Stimulated activated CD4-positive, alpha-beta T cell treated with anti-CD3 and anti-CD28 coated beads, Interleukin-15, amount 100 ng/mL, for 1 hour (primary cell): Measurements from ENCODE around the gene SNAP29.
"Not testable (repeated sequence)": the region's sequence is repeated elsewhere in the genome, so short reads cannot be mapped to it uniquely, and the experiment has no call there.

ENCODE experiments used
- DNase-seq, 2 donors: peaks; one replicate each; pipeline ENCODE4 v3.0.0-alpha.2; 2020; ENCODE audit warnings: low read depth in 1 of 2, low spot score in 1 of 2

The SNAP29 gene

DNA sequence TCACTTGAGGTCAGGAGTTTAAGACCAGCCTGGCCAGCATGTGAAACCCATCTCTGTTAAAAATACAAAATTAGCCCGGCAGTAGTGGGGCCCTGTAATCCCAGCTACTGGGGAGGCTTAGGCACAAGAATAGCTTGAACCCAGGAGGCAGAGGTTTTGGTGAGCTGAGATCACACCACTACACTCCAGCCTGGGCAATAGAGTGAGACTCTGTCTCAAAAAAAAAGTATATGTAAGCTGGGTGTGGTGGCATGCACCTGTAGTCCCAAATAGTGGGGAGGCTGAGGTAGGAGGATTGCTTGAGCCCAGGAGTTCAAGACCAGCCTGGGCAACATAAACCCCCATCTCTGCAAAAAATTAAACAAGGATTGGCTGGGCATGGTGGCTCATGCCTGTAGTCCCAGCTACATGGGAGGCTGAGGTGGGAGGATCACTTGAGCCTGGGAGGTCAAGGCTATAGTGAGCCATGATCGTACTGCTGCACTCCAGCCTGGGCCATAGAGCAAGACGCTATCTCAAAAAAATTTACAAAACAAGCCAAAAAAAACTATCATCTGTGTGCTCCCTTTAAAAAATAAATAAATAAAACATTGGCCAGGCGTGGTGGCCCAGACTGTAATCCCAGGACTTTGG, 69.2 kb downstream of the SNAP29 start:
- no peak for DNase-seq

DNA sequence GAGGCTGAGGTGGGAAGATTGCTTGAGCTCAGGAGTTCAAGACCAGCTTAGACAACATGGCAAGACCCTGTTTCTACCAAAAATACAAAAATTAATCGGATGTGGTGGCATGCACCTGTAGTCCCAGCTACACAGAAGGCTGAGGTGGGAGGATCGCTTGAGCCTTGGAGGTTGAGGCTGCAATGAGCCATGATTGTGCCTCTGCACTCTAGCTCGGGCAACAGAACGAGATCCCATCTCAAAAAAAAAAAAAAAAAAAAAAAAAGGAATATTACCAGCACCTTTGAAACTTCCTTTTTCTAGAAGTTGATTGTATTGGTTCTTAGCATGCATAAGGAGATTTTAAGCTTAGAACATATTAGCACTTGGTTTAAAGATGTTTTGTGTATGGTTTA, 69.8 kb downstream of the SNAP29 start:
- DNase-seq, result no peak

DNA sequence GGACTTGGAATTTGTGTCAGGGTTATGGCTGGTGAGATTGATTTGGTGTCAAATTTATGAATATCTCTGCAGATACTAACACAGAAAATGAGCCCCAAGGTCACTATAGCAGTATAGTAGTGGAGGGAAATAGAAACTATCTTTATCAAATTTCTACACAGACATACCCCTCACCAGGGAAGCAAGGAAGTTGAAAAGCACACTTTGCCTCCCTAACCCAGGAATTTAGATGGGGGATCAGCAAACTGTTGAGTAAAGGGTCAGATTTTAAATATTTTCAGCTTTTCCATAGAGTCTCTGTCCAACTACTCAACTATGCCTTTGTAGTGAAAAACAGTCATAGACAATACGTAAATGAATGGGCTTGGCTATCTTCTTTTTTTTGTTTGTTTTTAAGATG, 71.2 kb downstream of the SNAP29 start:
- no peak for DNase-seq

DNA sequence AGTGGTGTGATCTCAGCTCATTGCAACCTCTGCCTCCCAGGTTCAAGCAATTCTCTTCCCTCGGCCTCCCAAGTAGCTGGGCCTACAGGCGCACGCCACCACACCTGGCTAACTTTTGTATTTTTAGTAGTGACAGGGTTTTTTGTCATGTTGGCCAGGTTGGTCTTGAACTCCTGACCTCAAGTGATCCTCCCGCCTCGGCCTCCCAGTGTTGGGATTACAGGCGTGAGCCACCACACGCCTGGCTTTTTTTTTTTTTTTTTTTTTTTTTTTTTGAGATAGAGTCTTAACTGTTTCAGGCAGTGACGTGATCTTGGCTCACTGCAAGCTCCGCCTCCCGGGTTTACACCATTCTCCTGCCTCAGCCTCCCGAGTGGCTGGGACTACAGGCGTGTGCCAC, 71.6 kb downstream of the SNAP29 start:
- DNase-seq, result not testable (repeated sequence)

DNA sequence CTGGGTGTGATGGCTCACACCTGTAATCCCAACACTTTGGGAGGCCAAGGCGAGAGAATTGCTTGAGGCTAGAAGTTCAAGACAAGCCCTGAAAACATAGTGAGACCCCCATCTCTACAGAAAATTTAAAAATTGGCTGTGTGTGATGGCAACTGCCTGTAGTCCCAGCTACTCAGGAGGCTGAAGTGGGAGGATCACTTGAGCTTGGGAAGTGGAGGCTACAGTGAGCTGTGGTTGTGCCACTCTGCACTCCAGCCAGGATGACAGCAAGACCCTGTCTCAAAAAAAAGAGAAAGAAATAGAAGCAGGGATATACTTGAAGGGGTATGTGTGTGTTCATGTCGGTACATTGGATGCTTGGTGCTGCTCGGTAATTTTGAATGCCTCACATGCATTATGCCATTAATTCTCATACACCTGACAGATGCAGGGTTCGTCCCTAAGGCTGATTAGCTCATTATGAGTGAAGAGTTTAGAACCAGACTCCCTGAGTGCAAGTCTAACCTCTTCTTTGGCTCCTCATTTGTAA, 72.4 kb downstream of the SNAP29 start:
- no peak for DNase-seq

DNA sequence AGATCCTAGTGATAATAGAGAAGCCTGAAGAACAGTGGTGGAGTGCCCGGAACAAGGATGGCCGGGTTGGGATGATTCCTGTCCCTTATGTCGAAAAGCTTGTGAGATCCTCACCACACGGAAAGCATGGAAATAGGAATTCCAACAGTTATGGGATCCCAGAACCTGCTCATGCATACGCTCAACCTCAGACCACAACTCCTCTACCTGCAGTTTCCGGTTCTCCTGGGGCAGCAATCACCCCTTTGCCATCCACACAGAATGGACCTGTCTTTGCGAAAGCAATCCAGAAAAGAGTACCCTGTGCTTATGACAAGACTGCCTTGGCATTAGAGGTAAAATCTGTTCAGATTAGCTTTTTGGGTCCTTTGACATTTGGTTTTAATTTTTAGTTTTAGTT, 75.1 kb downstream of the SNAP29 start:
- no peak for DNase-seq

DNA sequence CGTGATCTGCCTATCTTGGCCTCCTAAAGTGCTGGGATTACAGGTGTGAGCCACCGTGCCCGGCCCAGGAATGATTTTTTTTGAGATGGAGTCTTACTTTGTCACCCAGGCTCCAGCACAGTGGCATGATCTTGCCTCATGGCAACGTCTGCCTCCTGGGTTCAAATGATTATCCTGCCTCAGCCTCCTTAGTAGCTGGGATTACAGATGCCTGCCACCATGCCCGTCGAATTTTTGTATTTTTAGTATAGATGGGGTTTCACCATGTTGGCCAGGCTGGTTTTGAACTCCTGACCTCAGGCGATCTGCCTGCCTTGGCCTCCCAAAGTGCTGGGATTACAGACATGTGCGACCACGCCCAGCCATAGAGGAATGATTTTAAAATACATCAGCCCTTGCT, 76.2 kb downstream of the SNAP29 start:
- not testable (repeated sequence) for DNase-seq

DNA sequence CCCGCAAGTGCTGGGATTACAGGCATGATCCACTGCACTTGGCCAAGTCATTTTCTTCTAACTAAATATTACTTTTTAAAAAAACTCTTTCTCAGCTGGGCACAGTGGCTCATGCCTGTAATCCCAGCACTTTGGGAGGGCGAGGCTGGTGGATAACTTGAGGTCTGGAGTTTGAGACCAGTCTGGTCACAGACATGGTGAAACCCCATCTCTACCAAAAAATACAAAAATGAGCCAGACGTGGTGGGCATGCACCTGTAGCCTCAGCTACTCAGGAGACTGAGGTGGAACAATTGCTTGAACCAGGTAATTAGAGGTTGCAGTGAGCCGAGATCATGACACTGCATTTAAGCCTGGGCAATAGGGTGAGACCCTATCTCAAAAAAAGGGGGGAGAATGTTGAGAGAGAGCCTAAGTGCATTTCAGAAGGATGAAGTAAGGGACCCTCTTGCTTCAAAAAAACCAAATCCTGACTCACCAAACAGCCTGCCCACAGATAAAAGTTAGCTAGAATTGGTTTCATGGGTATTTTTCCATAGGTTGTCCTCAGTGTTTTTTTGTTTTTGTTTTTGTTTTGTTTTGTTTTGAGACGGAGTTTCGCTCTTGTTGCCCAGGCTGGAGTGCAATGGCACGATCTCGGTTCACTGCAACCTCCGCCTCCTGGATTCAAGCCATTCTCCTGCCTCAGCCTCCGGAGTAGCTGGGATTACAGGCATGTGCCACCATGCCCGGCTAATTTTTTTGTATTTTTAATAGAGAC, 77.2 kb downstream of the SNAP29 start:
- DNase-seq, result not testable (repeated sequence)

DNA sequence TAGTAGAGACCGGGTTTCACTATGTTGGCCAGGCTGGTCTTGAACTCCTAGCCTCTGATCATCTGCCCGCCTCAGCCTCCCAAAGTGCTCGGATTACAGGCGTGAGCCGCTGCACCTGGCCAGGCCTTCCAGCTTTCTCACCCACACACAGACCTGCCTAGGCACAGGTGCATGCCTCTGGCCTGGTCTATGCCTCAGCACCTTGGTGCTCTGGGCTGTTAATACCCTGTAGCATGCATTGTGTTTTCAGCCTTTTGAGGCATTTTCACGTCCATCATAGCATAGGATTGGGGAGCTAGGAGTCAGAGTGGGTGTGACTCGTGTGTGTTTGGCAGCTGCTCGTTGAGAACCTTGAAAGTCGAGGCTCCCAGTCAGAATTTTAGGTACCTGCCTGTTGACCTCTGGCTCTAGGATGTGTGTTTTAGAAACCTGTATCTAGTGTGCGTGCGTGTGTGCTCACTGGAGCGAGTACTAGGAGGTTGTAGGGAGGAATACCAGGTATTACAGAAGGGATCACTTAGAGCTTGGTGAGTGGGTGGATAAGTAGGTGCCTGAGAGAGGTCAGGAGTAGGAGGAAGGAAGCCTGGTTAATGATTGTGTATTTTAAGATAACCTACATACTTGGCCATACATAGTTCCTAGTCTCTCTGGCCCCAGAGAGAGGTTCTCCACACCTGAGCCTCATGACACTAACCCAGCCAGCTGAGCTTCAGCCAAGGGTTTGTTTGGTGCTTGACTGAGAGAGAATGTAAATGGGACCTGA, 78.4 kb downstream of the SNAP29 start:
- DNase-seq, result no peak

DNA sequence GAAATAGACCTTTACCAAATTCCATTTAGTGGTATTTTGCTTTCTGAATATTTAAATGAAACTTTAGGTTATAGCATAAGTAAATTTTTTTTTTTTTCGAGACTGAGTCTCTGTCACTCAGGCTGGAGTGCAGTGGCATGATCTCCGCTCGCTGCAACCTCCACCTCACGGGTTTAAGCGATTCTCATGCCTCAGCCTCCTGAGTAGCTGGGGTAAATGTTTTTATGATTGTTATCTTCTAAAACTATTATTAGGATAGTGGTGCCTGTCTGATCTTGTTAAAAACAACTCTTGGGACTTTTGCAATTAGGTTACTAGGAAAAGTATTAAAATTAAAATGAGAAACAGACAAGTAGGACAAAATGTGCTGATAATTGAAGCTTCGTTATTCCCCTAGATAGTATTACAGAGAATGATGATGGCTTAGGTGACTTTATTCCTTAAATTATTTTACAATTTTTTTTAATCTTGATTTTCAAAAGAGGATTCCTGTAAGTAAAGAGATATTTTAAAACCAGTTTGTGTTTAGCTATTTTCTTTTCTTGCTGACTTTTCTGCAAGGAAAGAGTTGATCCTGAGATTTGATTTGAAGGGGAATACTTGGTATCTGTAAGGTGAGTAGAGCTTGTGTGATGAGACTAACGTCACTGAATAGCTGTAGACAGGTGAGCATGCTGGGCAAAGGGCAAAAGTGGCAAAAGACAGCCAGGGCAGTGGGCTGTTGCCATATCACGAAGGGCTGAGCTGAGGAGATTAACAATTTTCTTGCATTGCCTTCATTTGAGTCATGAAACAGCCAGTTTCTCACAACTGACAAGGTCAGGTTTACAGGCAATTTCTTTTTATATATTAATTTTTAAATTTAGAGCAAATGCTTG, 79.2 kb downstream of the SNAP29 start:
- DNase-seq, result no peak

DNA sequence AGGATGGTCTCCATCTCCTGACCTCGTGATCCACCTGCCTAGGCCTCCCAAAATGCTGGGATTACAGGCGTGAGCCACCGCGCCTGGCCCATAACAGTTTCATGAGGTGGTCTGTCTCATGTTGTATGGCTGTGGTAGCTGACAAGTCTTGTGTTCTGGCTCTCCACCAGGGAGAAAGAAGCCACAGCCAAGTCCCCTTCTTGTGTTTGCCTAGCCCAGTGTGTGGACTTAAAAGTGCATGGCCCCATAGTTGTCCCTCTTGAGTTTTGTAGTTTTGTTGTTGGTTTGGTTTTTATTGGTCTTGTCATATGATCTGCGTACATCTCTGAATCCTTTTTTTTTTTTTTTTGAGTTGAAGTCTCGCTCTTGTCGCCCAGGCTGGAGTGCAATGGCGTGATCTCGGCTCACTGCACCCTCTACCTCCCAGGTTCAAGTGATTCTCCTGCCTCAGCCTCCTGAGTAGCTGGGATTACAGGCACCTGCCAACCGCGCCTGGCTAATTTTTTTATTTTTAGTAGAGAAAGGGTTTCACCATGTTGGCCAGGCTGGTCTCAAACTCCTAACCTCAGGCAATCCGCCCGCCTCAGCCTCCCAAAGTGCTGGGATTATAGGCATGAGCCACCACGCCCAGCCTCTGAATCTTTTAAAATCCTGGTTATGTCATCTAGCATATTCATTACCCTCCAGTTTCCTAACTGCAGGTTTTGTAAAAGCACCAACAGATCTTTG, 80.8 kb downstream of the SNAP29 start:
- DNase-seq, result not testable (repeated sequence)

DNA sequence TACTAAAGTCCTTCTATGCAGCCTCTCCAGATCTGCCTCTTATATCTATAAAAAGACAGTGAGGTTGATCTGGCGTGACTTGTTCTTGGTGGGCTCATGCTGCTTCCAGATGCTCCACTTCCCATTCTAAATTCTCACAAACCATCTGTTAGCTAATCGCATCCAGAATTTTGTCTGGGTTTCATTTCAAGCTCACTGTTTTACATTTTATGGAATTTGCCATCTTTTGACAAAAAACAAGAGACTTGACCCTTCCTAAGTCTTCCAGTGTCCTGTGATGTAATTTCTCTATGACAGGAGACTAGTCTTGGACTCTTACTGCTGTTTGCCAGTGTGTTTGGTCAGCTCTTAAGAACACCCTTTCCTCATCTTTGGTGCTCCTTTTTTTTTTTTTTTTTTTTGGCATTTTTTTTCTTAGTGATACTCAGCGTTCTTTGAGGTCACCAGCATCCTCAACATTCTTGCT, 81.4 kb downstream of the SNAP29 start:
- no peak for DNase-seq
